H9 (cell line): ENCODE measurements around the gene SRPK2. TPM values are rescaled to one million over a fixed set of nuclear protein-coding genes. Genes with fewer than 3 reads are reported as not detected.

ENCODE experiments used
- DNase-seq: peaks from one replicate; pipeline ENCODE4 v3.0.0-alpha.2; 2017
- H2AFZ ChIP-seq: one replicate; pipeline ENCODE4 v1.6.1; 2013; ENCODE audit warnings: mild to moderate bottlenecking, low read length, control low read depth, moderate library complexity
- H2AK5ac ChIP-seq: 2 replicates; pipeline ENCODE4 v1.6.1; 2013; ENCODE audit warnings: low read length, control low read depth, mixed read lengths; ENCODE audit not compliant: insufficient read length
- H2BK120ac ChIP-seq: one replicate; pipeline ENCODE4 v1.6.1; 2013; ENCODE audit warnings: low read depth, mild to moderate bottlenecking, low read length, control low read depth, inconsistent platforms; ENCODE audit not compliant: poor library complexity, severe bottlenecking
- H2BK12ac ChIP-seq: 2 replicates; pipeline ENCODE4 v1.6.1; 2013; ENCODE audit warnings: low read length, control low read depth, mixed read lengths, low read depth; ENCODE audit not compliant: insufficient read length
- H2BK15ac ChIP-seq: 2 replicates; pipeline ENCODE4 v1.6.1; 2013; ENCODE audit warnings: low read depth, low read length, control low read depth
- H2BK20ac ChIP-seq: one replicate; pipeline ENCODE4 v1.6.1; 2013; ENCODE audit warnings: low read depth, mild to moderate bottlenecking, low read length, control low read depth, inconsistent platforms; ENCODE audit not compliant: poor library complexity, severe bottlenecking
- H2BK5ac ChIP-seq: 2 replicates; pipeline ENCODE4 v1.6.1; 2013; ENCODE audit warnings: low read length, control low read depth, mixed read lengths; ENCODE audit not compliant: insufficient read length
- H3K14ac ChIP-seq: 2 replicates; pipeline ENCODE4 v1.6.1; 2013; ENCODE audit warnings: low read length, control low read depth; ENCODE audit not compliant: insufficient read depth
- H3K18ac ChIP-seq: 2 replicates; pipeline ENCODE4 v1.6.1; 2013; ENCODE audit warnings: low read depth, mild to moderate bottlenecking, mixed read lengths, low read length, control low read depth; ENCODE audit not compliant: insufficient read length
- H3K23ac ChIP-seq: 2 replicates; pipeline ENCODE4 v1.6.1; 2013; ENCODE audit warnings: low read length, control low read depth, mixed read lengths, low read depth; ENCODE audit not compliant: insufficient read length
- H3K23me2 ChIP-seq: 2 replicates; pipeline ENCODE4 v1.6.1; 2013; ENCODE audit warnings: low read depth, mild to moderate bottlenecking, mixed read lengths, low read length, control low read depth; ENCODE audit not compliant: insufficient read length, poor library complexity, severe bottlenecking
- H3K27ac ChIP-seq: 2 replicates; pipeline ENCODE4 v1.5.1; 2013; ENCODE audit warnings: low read length, control low read depth, mixed read lengths, low read depth; ENCODE audit not compliant: insufficient read length
- H3K27me3 ChIP-seq: 2 replicates; pipeline ENCODE4 v1.6.1; 2013; ENCODE audit warnings: low read length, control low read depth, inconsistent platforms; ENCODE audit not compliant: insufficient read depth
- H3K4ac ChIP-seq: 2 replicates; pipeline ENCODE4 v1.6.1; 2013; ENCODE audit warnings: low read depth, mild to moderate bottlenecking, control low read depth, inconsistent platforms, low read length, moderate library complexity
- H3K4me1 ChIP-seq: 2 replicates; pipeline ENCODE4 v1.6.1; 2013; ENCODE audit warnings: low read length, control low read depth, inconsistent platforms; ENCODE audit not compliant: insufficient read depth
- H3K4me2 ChIP-seq: 2 replicates; pipeline ENCODE4 v1.6.1; 2013; ENCODE audit warnings: low read length, control low read depth, mixed read lengths; ENCODE audit not compliant: insufficient read length, insufficient read depth
- H3K56ac ChIP-seq: 2 replicates; pipeline ENCODE4 v1.6.1; 2013; ENCODE audit warnings: low read depth, mild to moderate bottlenecking, mixed read lengths, low read length, control low read depth; ENCODE audit not compliant: insufficient read length
- H3K79me1 ChIP-seq: 2 replicates; pipeline ENCODE4 v1.6.1; 2013; ENCODE audit warnings: low read depth, mild to moderate bottlenecking, moderate library complexity, low read length, control low read depth, inconsistent platforms; ENCODE audit not compliant: insufficient read depth, poor library complexity, severe bottlenecking
- H3K79me2 ChIP-seq: 2 replicates; pipeline ENCODE4 v1.6.1; 2013; ENCODE audit warnings: low read length, control low read depth, inconsistent platforms; ENCODE audit not compliant: insufficient read depth
- H3K9ac ChIP-seq: 2 replicates; pipeline ENCODE4 v1.6.1; 2013; ENCODE audit warnings: low read length, control low read depth, mixed read lengths; ENCODE audit not compliant: insufficient read length; ENCODE audit errors: extremely low read depth
- H3K9me3 ChIP-seq: one replicate; pipeline ENCODE4 v1.6.1; 2013; ENCODE audit warnings: low read depth, low read length, inconsistent platforms; ENCODE audit not compliant: control insufficient read depth
- H3T11ph ChIP-seq: one replicate; pipeline ENCODE4 v1.6.1; 2013; ENCODE audit warnings: mild to moderate bottlenecking, low read length, control low read depth, inconsistent platforms
- H4K20me1 ChIP-seq: one replicate; pipeline ENCODE4 v1.6.1; 2013; ENCODE audit not compliant: control insufficient read depth, insufficient read length, insufficient read depth
- H4K5ac ChIP-seq: 2 replicates; pipeline ENCODE4 v1.6.1; 2013; ENCODE audit warnings: low read depth, mild to moderate bottlenecking, mixed read lengths, low read length, control low read depth; ENCODE audit not compliant: insufficient read length
- H4K8ac ChIP-seq: replicated peaks from 2 replicates; pipeline ENCODE4 v1.6.1; 2013; ENCODE audit warnings: low read length, control low read depth, mixed read lengths, low read depth; ENCODE audit not compliant: insufficient read length
- H4K91ac ChIP-seq: 2 replicates; pipeline ENCODE4 v1.6.1; 2013; ENCODE audit warnings: low read depth, mild to moderate bottlenecking, moderate library complexity, mixed read lengths, low read length, control low read depth; ENCODE audit not compliant: insufficient read length
- H3K27ac Mint-ChIP-seq, 3 experiments: 2 replicates in 2 of 3; 3 replicates in 1 of 3; pipeline ENCODE4 v1.8.0; 2020 to 2021; ENCODE audit warnings: mixed read lengths in 3 of 3, mild to moderate bottlenecking in 1 of 3, moderate library complexity in 1 of 3
- H3K27me3 Mint-ChIP-seq: 2 replicates; pipeline ENCODE4 v1.8.0; 2021; ENCODE audit warnings: low read depth, mild to moderate bottlenecking, moderate library complexity, mixed read lengths
- H3K36me3 Mint-ChIP-seq, 3 experiments: 2 replicates in 2 of 3; 3 replicates in 1 of 3; pipeline ENCODE4 v1.8.0; 2020 to 2021; ENCODE audit warnings: low read depth in 3 of 3, mixed read lengths in 3 of 3; ENCODE audit not compliant: insufficient read depth in 1 of 3
- H3K4me1 Mint-ChIP-seq, 2 experiments: 2 replicates each; pipeline ENCODE4 v1.8.0; 2020; ENCODE audit warnings: mixed read lengths in 2 of 2
- H3K4me3 Mint-ChIP-seq, 2 experiments: 2 replicates in 1 of 2; 3 replicates in 1 of 2; pipeline ENCODE4 v1.8.0; 2020 to 2021; ENCODE audit warnings: mild to moderate bottlenecking in 2 of 2, mixed read lengths in 2 of 2, moderate library complexity in 1 of 2
- H3K9me3 Mint-ChIP-seq, 2 experiments: 2 replicates in 1 of 2; 3 replicates in 1 of 2; pipeline ENCODE4 v1.8.0; 2020; ENCODE audit warnings: mild to moderate bottlenecking in 2 of 2, mixed read lengths in 2 of 2, moderate library complexity in 1 of 2
- CTCF ChIP-seq: fragments of 200-600 bp; sonication (generic); conservative IDR thresholded peaks from 3 replicates; pipeline ENCODE4 v1.8.0; 2021; ENCODE audit warnings: antibody characterized with exemption, mild to moderate bottlenecking
- WGBS: extraction: QIAGEN DNeasy Blood & Tissue Kit; methylation state at CpG from one replicate; pipeline ENCODE4 v1.1.7; 2013; ENCODE audit warnings: missing lambda C conversion rate, low lambda C conversion rate, mixed read lengths; ENCODE audit not compliant: insufficient read length; ENCODE audit errors: extremely low coverage; 5-methylcytosine and 5-hydroxymethylcytosine counted together
- total RNA-seq: library from RNA; stranded (reverse); gene quantifications from 2 replicates; pipeline ENCODE4 v1.2.1, GENCODE V29; 2021

SRPK2 gene
- total RNA-seq, 1 experiment from 2014 or later = 41.1 TPM

DNA sequence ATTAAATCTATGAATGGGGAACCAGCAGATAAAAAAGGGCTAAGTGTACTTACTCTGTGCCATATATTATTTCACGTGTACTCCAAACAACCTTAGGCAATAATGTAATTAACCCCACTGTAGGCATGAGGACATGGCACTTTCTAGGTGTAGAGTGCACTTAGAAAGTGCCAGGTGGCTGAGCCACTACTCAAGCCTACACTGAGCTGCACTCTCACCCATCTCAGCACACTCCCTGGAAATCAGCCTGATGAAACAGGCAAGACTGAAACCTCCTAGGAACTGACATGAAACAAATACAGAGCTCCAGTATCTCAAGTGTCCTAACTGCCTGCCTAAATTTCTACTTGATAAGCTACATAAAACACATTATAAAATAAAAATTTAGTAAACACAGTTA, 227.4 kb downstream of the SRPK2 start:
- Histone ChIP-seq H3K23ac (no peak overlapping the region), H2BK20ac (no peak overlapping the region), H2AFZ (no peak overlapping the region), H3K56ac (no peak overlapping the region), H3K23me2 (no peaks in the 10 kb centered on the region), H3K4ac (no peak overlapping the region), H2BK120ac (no peak overlapping the region), H2BK5ac (no peak overlapping the region), H3K9ac (no peak overlapping the region), H3K79me1 (no peaks in the 10 kb centered on the region), H4K91ac (no peak overlapping the region), H2AK5ac (no peak overlapping the region), H3K18ac (no peak overlapping the region), H3K27ac (no peak overlapping the region), H2BK15ac (no peak overlapping the region), H4K5ac (no peak overlapping the region), H4K8ac (no peak overlapping the region), H4K20me1 (no peaks in the 10 kb centered on the region), H3K79me2 (no peaks in the 10 kb centered on the region), H3K4me1 (no peaks in the 10 kb centered on the region), H2BK12ac (no peak overlapping the region), H3K14ac (no peak overlapping the region), H3K27me3 (no peaks in the 10 kb centered on the region), H3K9me3 (no peaks in the 10 kb centered on the region), H3T11ph (no peak overlapping the region), H3K4me2 (no peak overlapping the region)
- no peaks in the 10 kb centered on the region for H3K9me3 Mint-ChIP-seq
- peaks cover 16 to 25% (median 21%) of the 10 kb centered on the region in 3 experiments; a peak in 6 of 7 replicates for H3K36me3 Mint-ChIP-seq
- H3K4me3 Mint-ChIP-seq = no peak overlapping the region
- no peak for DNase-seq
- no peak for TF ChIP-seq CTCF
- no CpG with 5 or more reads among the region's 1 CpG for WGBS
- H3K27ac Mint-ChIP-seq = no peak overlapping the region
- no peaks in the 10 kb centered on the region for H3K27me3 Mint-ChIP-seq
- no peaks in the 10 kb centered on the region for H3K4me1 Mint-ChIP-seq
